HG02938 (cell line): Measurements from ENCODE around the gene TMEM44.
"Not testable (repeated sequence)": the region's sequence is repeated elsewhere in the genome, so short reads cannot be mapped to it uniquely, and the experiment has no call there.

Experiments
- ATAC-seq: cut with Tn5 transposase; IDR thresholded peaks from one replicate; pipeline ENCODE4 v1.9.1; 2021; ENCODE audit warnings: mild to moderate bottlenecking, moderate library complexity; ENCODE audit not compliant: unreplicated experiment

TMEM44 gene

DNA sequence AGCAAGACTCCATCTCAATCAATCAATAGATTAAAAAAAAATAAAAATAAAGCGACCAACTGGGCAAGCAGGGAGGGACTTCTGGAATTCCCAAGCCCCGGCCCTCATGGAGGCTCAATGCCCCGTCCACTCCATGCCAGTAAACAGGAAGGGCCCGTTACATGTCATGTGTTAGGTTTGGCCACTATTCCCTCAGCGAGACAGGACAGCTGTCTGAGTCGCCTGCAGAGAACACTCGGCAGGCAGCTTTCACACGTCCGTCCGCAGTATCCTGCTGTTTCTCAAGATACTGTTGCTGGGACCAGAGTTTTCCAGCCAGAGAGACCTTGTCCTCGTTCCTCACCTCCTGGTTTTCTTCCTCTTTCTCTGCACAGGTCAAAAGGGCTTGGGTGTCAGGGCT lies 18.0 kb downstream of the TMEM44 start:
- no peak for ATAC-seq

DNA sequence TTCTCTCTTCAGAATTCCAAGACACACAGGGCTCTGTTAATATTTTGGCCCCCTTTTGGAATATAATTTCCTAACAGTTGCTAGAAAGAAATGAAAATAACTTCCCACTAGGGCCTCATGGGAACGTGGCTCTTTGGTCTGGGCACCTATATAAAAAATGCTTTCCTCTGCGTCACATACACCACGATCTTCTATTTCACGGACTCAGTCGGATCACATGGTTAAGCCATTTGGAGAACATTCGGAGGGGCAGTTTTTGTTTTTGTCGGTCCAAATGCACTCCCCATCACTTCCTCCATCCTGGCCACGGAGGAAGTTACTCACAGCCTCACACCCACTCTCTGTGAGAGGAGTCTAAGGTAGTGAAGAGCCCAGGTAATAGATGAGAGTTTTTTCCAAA lies 21.0 kb downstream of the TMEM44 start:
- no peak for ATAC-seq

DNA sequence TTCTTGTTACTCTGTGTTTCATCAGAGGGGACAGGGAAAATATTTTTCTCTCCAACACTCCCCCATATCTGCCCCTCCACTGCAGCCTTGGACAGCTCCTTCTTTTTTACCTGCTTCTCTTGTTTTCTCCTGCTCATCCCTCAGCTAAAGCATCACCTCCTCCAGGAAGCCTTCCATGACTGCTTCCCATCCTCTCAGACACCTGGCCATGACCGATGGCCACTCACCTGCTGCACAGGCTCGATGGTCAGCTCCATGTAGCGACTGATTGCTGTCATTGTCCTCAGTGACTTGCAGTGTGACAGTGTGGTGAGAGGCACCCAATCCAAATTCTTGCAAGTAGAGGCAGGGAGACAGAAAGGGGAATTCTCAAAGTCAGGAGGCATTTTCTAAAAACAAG lies 22.5 kb downstream of the TMEM44 start:
- no peak for ATAC-seq

DNA sequence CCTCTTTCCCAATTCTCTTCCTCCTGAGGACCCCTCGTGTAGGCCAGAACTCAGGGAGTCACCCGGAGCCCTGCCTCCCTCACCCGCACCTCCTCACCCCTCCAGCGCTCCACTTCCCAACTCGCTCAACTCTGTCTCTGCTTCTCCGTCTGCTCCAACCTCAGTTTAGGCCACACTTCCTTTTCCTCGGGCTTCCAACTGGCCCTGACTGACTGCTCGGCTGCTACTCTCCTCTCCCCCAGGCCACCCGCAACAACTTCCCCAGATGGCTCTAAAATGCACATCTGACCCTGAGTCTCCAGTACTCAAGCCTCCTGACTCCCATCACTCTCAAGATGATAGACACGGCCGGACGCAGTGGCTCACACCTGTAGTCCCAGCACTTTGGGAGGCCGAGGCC lies 23.6 kb downstream of the TMEM44 start:
- no peak for ATAC-seq

GRCh38 chr3:194608981-194609380 lies 24.2 kb downstream of the TMEM44 start:
- ATAC-seq, result no peak

DNA sequence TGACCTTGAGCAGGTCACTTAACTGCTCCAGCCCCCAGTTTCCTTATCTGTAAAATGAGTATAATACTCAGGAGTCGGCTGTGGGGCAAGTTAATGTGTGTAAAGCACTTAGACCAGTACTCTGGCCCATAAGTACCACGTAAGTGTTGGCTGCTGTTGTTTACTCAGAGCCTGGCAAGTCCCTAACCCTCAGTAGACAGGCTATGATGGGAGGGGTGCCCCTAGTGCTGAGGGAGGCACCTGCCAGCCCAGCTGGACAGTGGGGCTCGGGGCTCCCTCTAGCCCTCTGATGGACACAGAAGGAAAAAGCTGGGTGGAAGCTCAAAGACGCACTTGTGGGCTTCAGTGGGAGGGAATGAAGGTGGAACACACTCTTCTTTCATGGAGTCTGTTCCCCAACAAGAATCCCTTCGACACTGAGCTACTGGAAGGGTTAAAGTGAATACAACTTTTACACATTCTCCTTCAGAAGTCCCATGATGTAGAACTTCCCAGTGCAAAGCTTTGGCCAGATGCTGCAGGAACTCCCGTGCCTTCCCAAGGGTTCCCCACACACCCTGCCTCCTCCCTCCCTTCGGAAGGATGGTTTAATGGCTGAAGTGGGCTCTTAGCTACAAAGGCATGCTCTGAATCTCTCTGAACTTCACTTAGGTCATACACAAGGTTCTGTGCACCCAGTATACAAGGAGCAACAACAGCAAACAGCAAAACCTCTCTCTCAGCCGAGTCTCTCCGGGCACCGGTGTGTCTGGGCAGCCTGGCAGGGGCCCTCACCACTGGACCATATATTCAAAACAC lies 25.4 kb downstream of the TMEM44 start:
- no peak for ATAC-seq

- no peak for ATAC-seq
These were observed 26.3 kb downstream of the TMEM44 start for GRCh38 chr3:194606941-194607340.

DNA sequence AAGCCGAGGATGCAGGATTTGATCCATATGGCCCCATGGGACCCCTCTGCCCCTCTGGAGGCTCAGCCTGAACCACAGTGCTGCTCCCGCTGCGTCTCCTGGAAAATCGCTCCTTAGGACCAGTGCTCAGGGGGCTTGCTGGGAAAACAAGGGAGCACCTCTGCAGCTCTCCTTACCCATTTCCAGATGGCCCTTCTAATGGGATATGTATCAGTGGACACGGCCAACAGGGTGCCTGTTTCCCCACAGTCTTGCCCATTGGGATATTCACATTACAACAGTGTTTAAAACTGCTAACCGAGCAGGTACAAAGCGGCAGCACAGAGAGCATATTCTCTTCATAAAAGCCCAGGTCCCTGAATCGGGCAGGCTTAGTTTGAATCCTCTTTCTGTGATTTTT lies 27.1 kb downstream of the TMEM44 start:
- no peak for ATAC-seq

- ATAC-seq, result not testable (repeated sequence)
These were observed 27.9 kb downstream of the TMEM44 start for GRCh38 chr3:194605314-194605713.

DNA sequence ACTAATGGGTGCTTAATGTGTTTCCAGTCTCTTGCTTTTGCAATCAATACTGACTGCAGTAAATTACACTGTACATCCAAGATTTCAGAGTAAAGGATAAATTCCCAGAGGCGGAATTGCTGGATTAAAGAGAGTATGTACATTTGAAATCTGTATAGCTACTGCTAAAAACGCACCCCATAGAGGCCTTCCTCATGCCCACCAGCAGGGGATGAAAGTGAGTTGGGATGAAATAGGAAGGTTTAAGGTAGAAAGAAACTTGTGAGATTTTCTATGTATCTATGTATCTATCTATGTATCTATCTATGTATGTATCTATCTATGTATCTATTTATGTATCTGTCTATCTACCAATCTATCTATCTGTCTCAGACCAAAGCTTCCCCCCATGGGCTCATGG lies 28.4 kb downstream of the TMEM44 start:
- ATAC-seq, result no peak

- no peak for ATAC-seq
These were observed 29.1 kb downstream of the TMEM44 start for GRCh38 chr3:194604126-194604525.

GRCh38 chr3:194602669-194603171 lies 30.5 kb downstream of the TMEM44 start:
- no peak for ATAC-seq

GRCh38 chr3:194598771-194599557 lies 34.3 kb downstream of the TMEM44 start:
- no peak for ATAC-seq

GRCh38 chr3:194596906-194597305 lies 36.3 kb downstream of the TMEM44 start:
- ATAC-seq, result no peak

- ATAC-seq, result no peak
These were observed 40.1 kb downstream of the TMEM44 start for GRCh38 chr3:194592798-194593752.

GRCh38 chr3:194588741-194589140 lies 44.5 kb downstream of the TMEM44 start:
- no peak for ATAC-seq

DNA sequence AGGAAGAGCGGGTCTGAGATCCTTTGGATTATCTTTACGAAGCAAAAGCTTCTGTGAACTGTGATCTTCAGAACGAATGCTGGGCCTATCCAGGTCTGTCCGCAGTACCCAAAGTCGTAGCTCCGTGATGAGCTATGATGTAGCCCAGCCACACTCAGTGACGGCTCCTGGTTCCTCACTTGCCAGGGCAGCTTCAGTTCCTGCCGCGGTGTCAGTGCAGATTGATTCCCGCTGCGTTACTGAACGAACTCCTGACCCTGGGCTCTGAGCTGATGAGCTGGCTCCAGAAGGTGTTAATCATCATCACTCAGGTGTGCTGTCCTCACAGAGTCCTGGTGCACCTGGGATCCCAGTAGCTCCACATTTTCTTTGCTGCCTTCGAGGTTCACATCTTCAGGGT lies 45.0 kb downstream of the TMEM44 start:
- no peak for ATAC-seq

DNA sequence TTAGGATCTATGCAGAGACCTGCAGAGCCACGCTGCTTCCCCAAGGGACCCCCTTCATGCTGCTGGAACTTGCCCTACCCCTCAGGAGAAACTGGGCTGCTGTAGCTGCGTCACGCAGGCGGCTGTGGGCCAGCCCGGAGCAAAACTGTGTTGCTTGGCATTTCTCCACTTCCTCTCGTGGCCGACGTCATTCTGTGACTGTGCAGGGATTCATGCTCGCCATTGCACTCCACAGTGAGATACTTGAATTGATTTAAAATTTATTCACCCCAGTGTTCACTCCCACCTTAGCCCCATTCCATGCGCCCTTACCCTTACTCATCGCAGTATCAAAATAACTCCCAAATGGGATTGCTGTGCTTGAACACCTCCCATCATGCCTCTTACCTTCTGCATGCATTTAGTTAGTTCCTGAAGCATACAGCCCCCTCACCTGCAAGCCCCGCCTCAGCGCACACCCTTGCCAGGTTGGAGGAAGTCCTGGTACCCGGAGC lies 45.7 kb downstream of the TMEM44 start:
- ATAC-seq, result no peak

DNA sequence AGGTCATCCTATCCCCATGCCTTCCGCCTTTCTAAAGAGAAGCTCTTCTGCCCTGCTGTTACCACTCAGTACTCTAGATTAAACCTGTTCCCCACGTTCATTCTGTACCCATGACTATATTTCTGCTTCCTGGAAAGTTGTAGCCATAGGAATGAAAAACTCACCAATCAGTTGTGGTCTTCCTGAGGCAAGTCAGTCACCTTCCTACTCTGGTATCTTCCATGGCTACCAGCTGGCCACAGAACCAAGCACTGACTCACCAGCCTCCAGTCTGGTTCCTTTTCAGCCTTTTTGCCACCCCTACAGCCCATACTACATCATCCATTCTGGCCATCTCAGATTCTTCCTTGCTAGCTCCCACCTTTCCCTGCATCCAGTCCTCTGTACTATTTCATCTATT lies 46.4 kb downstream of the TMEM44 start:
- no peak for ATAC-seq

GRCh38 chr3:194585880-194586281 lies 47.3 kb downstream of the TMEM44 start:
- no peak for ATAC-seq

GRCh38 chr3:194584866-194585265 lies 48.4 kb downstream of the TMEM44 start:
- no peak for ATAC-seq
